ENCODE results near the gene ANKRD40. TPM values are rescaled to one million over a fixed set of nuclear protein-coding genes. Genes with fewer than 3 reads are reported as not detected.

The ANKRD40 gene
- total and polyA plus RNA-seq, 10 of the 15 experiments (the other 5 are each of a cell fraction or from before 2014, with no cell fraction given) = 5.9 to 21.7 (median 14.8) TPM

- TF ChIP-seq ZBTB4 (CRISPR knock-in tag; IDR thresholded peaks at IDR 0.05) (no peak), ZNF24 (IDR thresholded peaks at IDR 0.05) (no peak), LARP7 (IDR thresholded peaks at IDR 0.05) (no peak), SMC3 (IDR thresholded peaks at IDR 0.05; ENCODE audit: borderline replicate concordance, low read length) (no peak), RBBP5 (conservative IDR thresholded peaks at IDR 0.05) (no peak), CBFB (IDR thresholded peaks at IDR 0.05; ENCODE audit: low read depth) (no peak), WRNIP1 (IDR thresholded peaks at IDR 0.05; ENCODE audit: borderline replicate concordance, low read depth, low read length) (no peak), CHD2 (IDR thresholded peaks at IDR 0.05; ENCODE audit: borderline replicate concordance, low read depth, low read length) (no peak), IKZF2 (IDR thresholded peaks at IDR 0.05) (no peak)
Observed at GRCh38 chr17:50737118-50737698, 29.5 kb upstream of the ANKRD40 start (continued).

GRCh38 chr17:50735287-50735686, 27.6 kb upstream of the ANKRD40 start:
- Histone ChIP-seq H3K79me2 (ENCODE audit: control insufficient read depth, insufficient read depth, low read length) (peaks cover 86% of the 10 kb centered on the region), H2AFZ (ENCODE audit: control insufficient read depth, low read depth, low read length) (no peak overlapping the region), H3K9me3 (replicated peaks; ENCODE audit: control insufficient read depth, insufficient read depth, low read length) (no peaks in the 10 kb centered on the region), H3K4me2 (ENCODE audit: control insufficient read depth, insufficient read depth) (no peak overlapping the region), H3K36me3 (ENCODE audit: control insufficient read depth in 2 of 2, insufficient read depth in 2 of 2, low read length in 1 of 2) (peaks cover 3 to 24% of the 10 kb centered on the region in 2 experiments; a peak in 2 of 4 replicates), H4K20me1 (ENCODE audit: control insufficient read depth, insufficient read depth) (peaks cover 16% of the 10 kb centered on the region), H3K4me3 (no peak overlapping the region), H3K27ac (ENCODE audit: control insufficient read depth, insufficient read depth) (no peak overlapping the region), H3K9ac (ENCODE audit: control insufficient read depth, insufficient read depth, low read length) (no peak overlapping the region), H3K27me3 (replicated peaks in 1 of 2; ENCODE audit: control insufficient read depth in 2 of 2, insufficient read depth in 2 of 2, low read length in 1 of 2) (no peaks in the 10 kb centered on the region), H3K4me1 (ENCODE audit: control insufficient read depth, insufficient read depth, low read length) (peaks cover 6% of the 10 kb centered on the region; the same call in 1 of the 2 replicates)
- intact Hi-C loops (cut with micrococcal nuclease; ENCODE audit: unreplicated experiment) (no loop called here), in situ Hi-C loops (cut with MboI) (no loop called here)
- no TSS peak for BruUV-seq (replicated peaks)
- ChIA-PET CTCF (no interaction called here), POLR2A (interaction anchor here (0.5 to 0.7 kb wide), 2 partner anchors 13 to 18 kb away, joined by 3 to 4 read pairs; no protein-coding TSS in a partner anchor), RAD21 (ENCODE audit: unreplicated experiment) (no interaction called here), SMC1A (ENCODE audit: uncharacterized antibody, unreplicated experiment) (interaction anchor here (1.7 kb wide), 1 partner anchor 10 kb away, joined by 8 read pairs; no protein-coding TSS in a partner anchor)
- ATAC-seq (no peak), FAIRE-seq (no peak), DNase-seq (ENCODE audit: low read depth, low spot score) (no peak)
- 55% methylated on average over 3 of the region's 3 CpGs for WGBS (ENCODE audit: insufficient coverage, insufficient replicate concordance, low lambda C conversion rate, missing lambda C conversion rate)
- no peak for TF ChIP-seq SPI1 (IDR thresholded peaks at IDR 0.05; ENCODE audit: borderline replicate concordance, insufficient read depth, low read depth, low read length)
- TF ChIP-seq IKZF2 (IDR thresholded peaks at IDR 0.05) = no peak
- no peak for TF ChIP-seq TBL1XR1 (IDR thresholded peaks at IDR 0.05; ENCODE audit: low read depth, low read length)
- no peak for TF ChIP-seq ATF3 (IDR thresholded peaks at IDR 0.05; ENCODE audit: borderline replicate concordance, extremely low read depth, low read depth, low read length)
- no peak for TF ChIP-seq CHD1 (IDR thresholded peaks at IDR 0.05; ENCODE audit: low read depth, low read length)
- no peak for TF ChIP-seq KDM1A (IDR thresholded peaks at IDR 0.05; ENCODE audit: borderline replicate concordance)
- no peak for TF ChIP-seq TARDBP (IDR thresholded peaks at IDR 0.05; ENCODE audit: borderline replicate concordance)
- no peak for TF ChIP-seq PBX3 (IDR thresholded peaks at IDR 0.05; ENCODE audit: insufficient replicate concordance, low read depth, low read length)
- TF ChIP-seq MTA3 (IDR thresholded peaks at IDR 0.05; ENCODE audit: borderline replicate concordance, low read length) = no peak
- no peak for TF ChIP-seq BMI1 (IDR thresholded peaks at IDR 0.05; ENCODE audit: borderline replicate concordance)
- TF ChIP-seq SRF (IDR thresholded peaks at IDR 0.05; ENCODE audit: low read depth in 2 of 2, low read length in 2 of 2) = no peak
